Left ventricle myocardium inferior (tissue), 1 donor: ENCODE data around the gene CCDC170. TPM values are rescaled to one million over a fixed set of nuclear protein-coding genes. Genes with fewer than 3 reads are reported as not detected.
"Not testable (repeated sequence)": the region's sequence is repeated elsewhere in the genome, so short reads cannot be mapped to it uniquely, and the experiment has no call there.

ENCODE experiments used
- DNase-seq: peaks from one replicate; pipeline ENCODE4 v3.0.0-alpha.2; 2020
- H3K27ac ChIP-seq: fragments of 200-600 bp; replicated peaks from 2 replicates; pipeline ENCODE4 v1.8.0; 2021
- H3K27me3 ChIP-seq: fragments of 200-600 bp; 2 replicates; pipeline ENCODE4 v1.8.0; 2021; ENCODE audit warnings: low read depth
- H3K36me3 ChIP-seq: fragments of 200-600 bp; 2 replicates; pipeline ENCODE4 v1.8.0; 2021
- H3K4me1 ChIP-seq: fragments of 200-600 bp; 2 replicates; pipeline ENCODE4 v1.8.0; 2021
- H3K4me3 ChIP-seq: fragments of 200-600 bp; 2 replicates; pipeline ENCODE4 v1.8.0; 2021; ENCODE audit warnings: mild to moderate bottlenecking, moderate library complexity
- H3K9me3 ChIP-seq: fragments of 200-600 bp; replicated peaks from 2 replicates; pipeline ENCODE4 v1.8.0; 2021
- CTCF ChIP-seq: fragments of 200-600 bp; IDR thresholded peaks from 2 replicates; pipeline ENCODE4 v1.8.0; 2021; ENCODE audit warnings: antibody characterized with exemption, mild to moderate bottlenecking, borderline replicate concordance
- intact Hi-C: fragments of 100-400 bp; cut with micrococcal nuclease; formaldehyde crosslinking; loops from one replicate; pipeline ENCODE4 v1.11.0; 2022
- total RNA-seq: library from RNA; stranded (reverse); fragmentation: NEBNext Ultra II Directional; extraction: Animal tissue kit (Norgen Biotek cat#: 25700); gene quantifications from one replicate; pipeline ENCODE4 v1.2.1, GENCODE V29; 2021
- donor health status: DM: no; HTN: yes; CAD: no; lungs with severe emphysema.

The CCDC170 gene
- total RNA-seq, 1 donor from 2014 or later: 0.36 TPM

- no peak overlapping the region for H3K27ac ChIP-seq
- no peak for TF ChIP-seq CTCF
- H3K9me3 ChIP-seq: peaks cover 20% of the 10 kb centered on the region
- H3K36me3 ChIP-seq: no peaks in the 10 kb centered on the region
- no peaks in the 10 kb centered on the region for H3K4me1 ChIP-seq
- intact Hi-C loops: no loop called here
- DNase-seq: no peak
- H3K4me3 ChIP-seq: no peak overlapping the region
- H3K27me3 ChIP-seq: no peaks in the 10 kb centered on the region
These were observed 20.3 kb downstream of the CCDC170 start for GRCh38 chr6:151514000-151514730.

GRCh38 chr6:151518992-151519391, 25.2 kb downstream of the CCDC170 start:
- H3K36me3 ChIP-seq, DNase-seq, H3K27ac ChIP-seq, H3K4me3 ChIP-seq, H3K27me3 ChIP-seq, intact Hi-C loops, H3K4me1 ChIP-seq: not testable (repeated sequence)
- peaks cover 68% of the 10 kb centered on the region for H3K9me3 ChIP-seq

GRCh38 chr6:151523034-151523433, 29.2 kb downstream of the CCDC170 start:
- no peaks in the 10 kb centered on the region for H3K27me3 ChIP-seq
- H3K36me3 ChIP-seq: no peaks in the 10 kb centered on the region
- intact Hi-C loops: no loop called here
- DNase-seq: no peak
- no peaks in the 10 kb centered on the region for H3K4me1 ChIP-seq
- H3K27ac ChIP-seq: no peak overlapping the region
- H3K9me3 ChIP-seq: peaks cover 75% of the 10 kb centered on the region
- H3K4me3 ChIP-seq: no peak overlapping the region
- no peak for TF ChIP-seq CTCF

GRCh38 chr6:151524059-151524458, 30.2 kb downstream of the CCDC170 start:
- Histone ChIP-seq H3K27me3 (no peaks in the 10 kb centered on the region), H3K4me3 (no peak overlapping the region), H3K36me3 (no peaks in the 10 kb centered on the region), H3K9me3 (peaks cover 66% of the 10 kb centered on the region), H3K4me1 (no peaks in the 10 kb centered on the region), H3K27ac (no peak overlapping the region)
- TF ChIP-seq CTCF: no peak
- intact Hi-C loops: no loop called here
- DNase-seq: no peak

- Histone ChIP-seq H3K4me1 (no peaks in the 10 kb centered on the region), H3K27ac (no peak overlapping the region), H3K4me3 (no peak overlapping the region), H3K36me3 (peaks cover under 1% of the 10 kb centered on the region), H3K27me3 (no peaks in the 10 kb centered on the region), H3K9me3 (peaks cover 17% of the 10 kb centered on the region)
- no peak for DNase-seq
- TF ChIP-seq CTCF: no peak
- intact Hi-C loops: no loop called here
These were observed 40.8 kb downstream of the CCDC170 start for GRCh38 chr6:151534576-151534975.

GRCh38 chr6:151535476-151536187, 41.8 kb downstream of the CCDC170 start:
- no peaks in the 10 kb centered on the region for H3K27me3 ChIP-seq
- intact Hi-C loops: no loop called here
- H3K4me1 ChIP-seq: no peaks in the 10 kb centered on the region
- peaks cover 23% of the 10 kb centered on the region for H3K9me3 ChIP-seq
- no peak overlapping the region for H3K4me3 ChIP-seq
- DNase-seq: no peak
- TF ChIP-seq CTCF: no peak
- peaks cover 3% of the 10 kb centered on the region for H3K36me3 ChIP-seq
- H3K27ac ChIP-seq: no peak overlapping the region
